ENCODE measurements around the gene F5. TPM values are rescaled to one million over a fixed set of nuclear protein-coding genes. Genes with fewer than 3 reads are reported as not detected.

The F5 gene
- total and polyA plus RNA-seq, 10 of the 15 experiments (the other 5 are each of a cell fraction or from before 2014, with no cell fraction given): under 0.01 to 3.8 (median 0.40) TPM

GRCh38 chr1:169590932-169591331 lies 4.7 kb upstream of the F5 start (continued):
- TF ChIP-seq, protein P1, sequence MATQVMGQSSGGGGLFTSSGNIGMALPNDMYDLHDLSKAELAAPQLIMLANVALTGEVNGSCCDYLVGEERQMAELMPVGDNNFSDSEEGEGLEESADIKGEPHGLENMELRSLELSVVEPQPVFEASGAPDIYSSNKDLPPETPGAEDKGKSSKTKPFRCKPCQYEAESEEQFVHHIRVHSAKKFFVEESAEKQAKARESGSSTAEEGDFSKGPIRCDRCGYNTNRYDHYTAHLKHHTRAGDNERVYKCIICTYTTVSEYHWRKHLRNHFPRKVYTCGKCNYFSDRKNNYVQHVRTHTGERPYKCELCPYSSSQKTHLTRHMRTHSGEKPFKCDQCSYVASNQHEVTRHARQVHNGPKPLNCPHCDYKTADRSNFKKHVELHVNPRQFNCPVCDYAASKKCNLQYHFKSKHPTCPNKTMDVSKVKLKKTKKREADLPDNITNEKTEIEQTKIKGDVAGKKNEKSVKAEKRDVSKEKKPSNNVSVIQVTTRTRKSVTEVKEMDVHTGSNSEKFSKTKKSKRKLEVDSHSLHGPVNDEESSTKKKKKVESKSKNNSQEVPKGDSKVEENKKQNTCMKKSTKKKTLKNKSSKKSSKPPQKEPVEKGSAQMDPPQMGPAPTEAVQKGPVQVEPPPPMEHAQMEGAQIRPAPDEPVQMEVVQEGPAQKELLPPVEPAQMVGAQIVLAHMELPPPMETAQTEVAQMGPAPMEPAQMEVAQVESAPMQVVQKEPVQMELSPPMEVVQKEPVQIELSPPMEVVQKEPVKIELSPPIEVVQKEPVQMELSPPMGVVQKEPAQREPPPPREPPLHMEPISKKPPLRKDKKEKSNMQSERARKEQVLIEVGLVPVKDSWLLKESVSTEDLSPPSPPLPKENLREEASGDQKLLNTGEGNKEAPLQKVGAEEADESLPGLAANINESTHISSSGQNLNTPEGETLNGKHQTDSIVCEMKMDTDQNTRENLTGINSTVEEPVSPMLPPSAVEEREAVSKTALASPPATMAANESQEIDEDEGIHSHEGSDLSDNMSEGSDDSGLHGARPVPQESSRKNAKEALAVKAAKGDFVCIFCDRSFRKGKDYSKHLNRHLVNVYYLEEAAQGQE (IDR thresholded peaks at IDR 0.05; ENCODE audit: low read depth, low read length): no peak
- TF ChIP-seq ZNF207 (IDR thresholded peaks at IDR 0.05; ENCODE audit: borderline replicate concordance) (no peak), ZBTB11 (CRISPR knock-in tag; IDR thresholded peaks at IDR 0.05) (no peak), MTA2 (IDR thresholded peaks at IDR 0.05; ENCODE audit: low read depth) (no peak), BACH1 (IDR thresholded peaks at IDR 0.05; ENCODE audit: borderline replicate concordance) (no peak)

Measured in GM12878 (cell line).